HEK293 (cell line): ENCODE measurements around the gene PAK4.
A peak's percentile ranks its signal among the peaks of the same experiment; 100 is the strongest.

Experiments
- CTCF ChIA-PET: fragments of 350-600 bp; formaldehyde crosslinking; extraction: SDS; loops from one replicate; lab custom pipeline; 2021; ENCODE audit warnings: antibody characterized with exemption; lab: Yijun Ruan, JAX
- POLR2A ChIA-PET: fragments of 300-600 bp; formaldehyde crosslinking; extraction: SDS; loops from one replicate; lab custom pipeline; 2020; ENCODE audit warnings: antibody characterized with exemption, inconsistent platforms; lab: Yijun Ruan, JAX
- H3K27ac ChIP-seq: fragments of 200-500 bp; sonication (Bioruptor generic); 2 replicates; pipeline ENCODE4 v1.5.1; 2014; ENCODE audit warnings: low read depth, low read length, control low read depth, inconsistent platforms; ENCODE audit errors: extremely low read depth
- H3K36me3 ChIP-seq, 2 experiments: fragments of 200-500 bp in 1 of 2; sonication (Bioruptor generic) in 1 of 2; 1 replicate in 1 of 2; 2 replicates in 1 of 2; pipeline ENCODE4 v1.5.1; 2014 to 2017; ENCODE audit warnings: inconsistent platforms in 2 of 2, low read length in 2 of 2; ENCODE audit not compliant: control insufficient read depth in 2 of 2, insufficient read depth in 1 of 2
- H3K4me1 ChIP-seq: fragments of 200-500 bp; sonication (Bioruptor generic); 2 replicates; pipeline ENCODE4 v1.5.1; 2014; ENCODE audit warnings: mild to moderate bottlenecking, low read length, inconsistent platforms; ENCODE audit not compliant: control insufficient read depth, insufficient read depth
- H3K4me3 ChIP-seq: 2 replicates; pipeline ENCODE4 v1.5.1; 2011; ENCODE audit warnings: low read depth, mild to moderate bottlenecking, control low read depth, low read length, moderate library complexity
- H3K9me3 ChIP-seq: fragments of 200-500 bp; sonication (Bioruptor generic); 2 replicates; pipeline ENCODE4 v1.5.1; 2014; ENCODE audit warnings: low read depth, low read length, inconsistent platforms; ENCODE audit not compliant: control insufficient read depth, insufficient read depth
- KLF16 ChIP-seq: fragments of 450-650 bp; formaldehyde crosslinking; IDR thresholded peaks from 2 replicates; pipeline ENCODE4 v1.5.1; 2017; ENCODE audit warnings: missing biosample characterization, missing genetic modification characterization
- MEIS1 ChIP-seq: sonication (generic); formaldehyde crosslinking; IDR thresholded peaks from 2 replicates; pipeline ENCODE4 v1.8.1; 2022; ENCODE audit warnings: missing genetic modification reagents, mild to moderate bottlenecking, borderline replicate concordance
- OSR2 ChIP-seq: fragments of 450-650 bp; formaldehyde crosslinking; IDR thresholded peaks from 2 replicates; pipeline ENCODE4 v1.5.1; 2016; ENCODE audit warnings: missing biosample characterization, missing genetic modification characterization
- PRDM1 ChIP-seq: fragments of 450-650 bp; formaldehyde crosslinking; IDR thresholded peaks from 2 replicates; pipeline ENCODE4; 2016; ENCODE audit warnings: missing biosample characterization, missing genetic modification characterization
- REPIN1 ChIP-seq: fragments of 450-650 bp; formaldehyde crosslinking; IDR thresholded peaks from 2 replicates; pipeline ENCODE4 v1.5.1; 2017; ENCODE audit warnings: missing biosample characterization, missing genetic modification characterization, low read depth
- ZFHX2 ChIP-seq: fragments of 450-650 bp; formaldehyde crosslinking; conservative IDR thresholded peaks from 2 replicates; pipeline ENCODE4 v1.5.1; 2016; ENCODE audit warnings: missing biosample characterization, missing genetic modification characterization
- ZFP37 ChIP-seq: fragments of 450-650 bp; formaldehyde crosslinking; IDR thresholded peaks from 2 replicates; pipeline ENCODE4 v1.5.1; 2016; ENCODE audit warnings: missing biosample characterization, missing genetic modification characterization
- ZNF10 ChIP-seq: fragments of 450-650 bp; formaldehyde crosslinking; IDR thresholded peaks from 2 replicates; pipeline ENCODE4 v1.5.1; 2017; ENCODE audit warnings: missing biosample characterization, missing genetic modification characterization
- ZNF140 ChIP-seq: fragments of 450-650 bp; formaldehyde crosslinking; IDR thresholded peaks from 2 replicates; pipeline ENCODE4 v1.5.1; 2016; ENCODE audit warnings: missing biosample characterization, missing genetic modification characterization
- ZNF174 ChIP-seq: fragments of 450-650 bp; formaldehyde crosslinking; IDR thresholded peaks from 2 replicates; pipeline ENCODE4 v1.5.0; 2017; ENCODE audit warnings: missing biosample characterization, mild to moderate bottlenecking, missing genetic modification characterization
- ZNF175 ChIP-seq: fragments of 450-650 bp; formaldehyde crosslinking; IDR thresholded peaks from 2 replicates; pipeline ENCODE4 v1.5.1; 2016; ENCODE audit warnings: missing biosample characterization, missing genetic modification characterization
- ZNF19 ChIP-seq: fragments of 450-650 bp; formaldehyde crosslinking; IDR thresholded peaks from 2 replicates; pipeline ENCODE4; 2016; ENCODE audit warnings: missing biosample characterization, missing genetic modification characterization, low read depth
- ZNF2 ChIP-seq: fragments of 450-650 bp; formaldehyde crosslinking; IDR thresholded peaks from 2 replicates; pipeline ENCODE4 v1.5.1; 2016; ENCODE audit warnings: missing biosample characterization, missing genetic modification characterization
- ZNF221 ChIP-seq: fragments of 450-650 bp; formaldehyde crosslinking; IDR thresholded peaks from 2 replicates; pipeline ENCODE4 v1.5.1; 2017; ENCODE audit warnings: missing biosample characterization, missing genetic modification characterization, borderline replicate concordance
- ZNF274 ChIP-seq, 2 experiments: fragments of 200-500 bp in 1 of 2; fragments of 450-650 bp in 1 of 2; sonication (Bioruptor generic) in 1 of 2; formaldehyde crosslinking in 1 of 2; IDR thresholded peaks; 2 replicates each; pipeline versions ENCODE4 v1.5.1 to v1.6.1; 2014 to 2016; ENCODE audit warnings: borderline replicate concordance in 1 of 2, inconsistent platforms in 1 of 2, low read length in 1 of 2, missing biosample characterization in 1 of 2, missing genetic modification characterization in 1 of 2
- ZNF302 ChIP-seq: fragments of 450-650 bp; formaldehyde crosslinking; IDR thresholded peaks from 2 replicates; pipeline ENCODE4 v1.5.1; 2016; ENCODE audit warnings: missing biosample characterization, missing genetic modification characterization, low read depth
- ZNF350 ChIP-seq: fragments of 450-650 bp; formaldehyde crosslinking; IDR thresholded peaks from 2 replicates; pipeline ENCODE4 v1.5.0; 2017; ENCODE audit warnings: missing biosample characterization, mild to moderate bottlenecking, missing genetic modification characterization
- ZNF354C ChIP-seq: fragments of 450-650 bp; formaldehyde crosslinking; IDR thresholded peaks from 2 replicates; pipeline ENCODE4 v1.5.1; 2016; ENCODE audit warnings: missing biosample characterization, missing genetic modification characterization, low read depth, borderline replicate concordance
- ZNF391 ChIP-seq: fragments of 450-650 bp; formaldehyde crosslinking; IDR thresholded peaks from 2 replicates; pipeline ENCODE4 v1.5.1; 2016; ENCODE audit warnings: low read depth, missing biosample characterization, missing genetic modification characterization, borderline replicate concordance
- ZNF394 ChIP-seq: fragments of 450-650 bp; formaldehyde crosslinking; IDR thresholded peaks from 2 replicates; pipeline ENCODE4 v1.5.1; 2016; ENCODE audit warnings: missing biosample characterization, missing genetic modification characterization, mild to moderate bottlenecking, moderate library complexity, borderline replicate concordance
- ZNF416 ChIP-seq: fragments of 450-650 bp; formaldehyde crosslinking; IDR thresholded peaks from 2 replicates; pipeline ENCODE4 v1.5.1; 2016; ENCODE audit warnings: missing biosample characterization, missing genetic modification characterization
- ZNF560 ChIP-seq: fragments of 450-650 bp; formaldehyde crosslinking; IDR thresholded peaks from 2 replicates; pipeline ENCODE4 v1.5.1; 2017; ENCODE audit warnings: missing biosample characterization, missing genetic modification characterization, borderline replicate concordance
- ZNF701 ChIP-seq: fragments of 450-650 bp; formaldehyde crosslinking; IDR thresholded peaks from 2 replicates; pipeline ENCODE4 v1.5.1; 2016; ENCODE audit warnings: missing biosample characterization, missing genetic modification characterization
- ZNF830 ChIP-seq: fragments of 450-650 bp; IDR thresholded peaks from 2 replicates; pipeline ENCODE4 v1.5.0; 2018; ENCODE audit warnings: missing biosample characterization, missing genetic modification characterization, low read depth, mild to moderate bottlenecking, moderate library complexity
- ZSCAN16 ChIP-seq: fragments of 450-650 bp; formaldehyde crosslinking; IDR thresholded peaks from 2 replicates; pipeline ENCODE4 v1.5.1; 2016; ENCODE audit warnings: missing biosample characterization, missing genetic modification characterization
- ZXDB ChIP-seq: fragments of 450-650 bp; formaldehyde crosslinking; IDR thresholded peaks from 2 replicates; pipeline ENCODE4 v1.5.1; 2016; ENCODE audit warnings: missing biosample characterization, missing genetic modification characterization
- TF ChIP-seq, protein P1 (sequence below): fragments of 450-650 bp; formaldehyde crosslinking; IDR thresholded peaks from 2 replicates; pipeline ENCODE4 v1.5.1; 2017; ENCODE audit warnings: missing biosample characterization, missing genetic modification characterization
- TF ChIP-seq, protein P2 (sequence below): fragments of 450-650 bp; formaldehyde crosslinking; IDR thresholded peaks from 2 replicates; pipeline ENCODE4 v1.5.1; 2017; ENCODE audit warnings: missing biosample characterization, missing genetic modification characterization
- TF ChIP-seq, protein P3 (sequence below): fragments of 450-650 bp; formaldehyde crosslinking; IDR thresholded peaks from 2 replicates; pipeline ENCODE4 v1.5.1; 2016; ENCODE audit warnings: missing biosample characterization, missing genetic modification characterization, low read depth

Gene PAK4

DNA sequence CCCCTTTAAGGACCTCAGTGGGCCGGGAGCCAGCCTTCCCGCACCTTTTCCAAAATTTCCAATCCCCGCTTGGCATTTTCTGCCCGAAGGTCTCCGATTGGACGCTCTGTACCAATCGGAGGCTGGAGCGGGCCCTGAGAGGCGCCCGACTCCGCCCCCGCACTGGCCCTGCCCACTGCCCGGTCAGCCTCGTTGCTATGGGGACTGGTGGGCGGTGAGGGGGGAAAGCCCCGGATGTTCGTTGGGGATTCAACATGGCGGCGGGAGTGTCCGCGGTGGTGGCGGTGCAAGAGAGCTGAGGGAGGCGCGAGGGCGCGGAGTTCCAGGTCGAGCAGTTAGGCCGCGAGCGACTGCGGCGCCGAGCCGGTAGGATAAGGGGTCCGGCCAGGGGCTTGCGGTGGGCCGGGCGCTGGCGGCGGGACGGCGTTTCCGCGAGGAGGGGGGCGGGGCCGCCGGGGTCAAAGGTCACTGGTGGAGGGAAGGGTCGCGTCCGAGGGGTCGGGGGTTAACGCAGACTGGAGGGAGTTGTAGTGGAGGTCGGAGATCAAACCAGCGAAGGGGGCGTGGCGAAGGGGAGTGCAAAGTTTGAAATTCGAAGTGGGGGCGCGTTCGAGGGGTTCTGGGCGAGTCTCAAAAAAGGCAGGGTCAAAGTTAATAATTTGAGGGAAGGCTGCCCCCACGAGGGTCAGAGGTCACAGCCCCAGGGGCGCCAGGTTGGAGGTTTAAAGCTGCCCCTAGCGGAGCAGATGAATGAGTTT, at the start of gene PAK4:
PAK4 (plus strand) TSS at position 233 of the 758 bp plus-strand sequence. CDS start 43,768 bp downstream, outside the sequence.
- no peaks in the 10 kb centered on the region; a peak in 1 of 3 replicates for H3K36me3 ChIP-seq
- peak within 1 kb of the TSS; percentile 67 for H3K4me3 ChIP-seq
- peaks cover 24% of the 10 kb centered on the region for H3K4me1 ChIP-seq
- CTCF ChIA-PET, result interaction anchor here (0.6 to 3.0 kb wide), 6 partner anchors 14 to 377 kb away, joined by 3 to 19 read pairs (median 5); no protein-coding TSS in a partner anchor
- POLR2A ChIA-PET, result interaction anchor here (0.5 to 2.1 kb wide), 9 partner anchors 14 to 777 kb away, joined by 3 to 6 read pairs (median 3); partner anchors contain the start of genes MED29, PAF1, RPS16 and SAMD4B
- H3K27ac ChIP-seq, result peak within 1 kb of the TSS; percentile 88
- no peaks in the 10 kb centered on the region for H3K9me3 ChIP-seq
- TF ChIP-seq ZNF701, result no peak; the same call in 1 of the 2 replicates
- peak; percentile 96 for TF ChIP-seq ZNF2 (tag by site-specific recombination)
- peak; percentile 98 for TF ChIP-seq ZFP37
- no peak for TF ChIP-seq PRDM1 (tag by site-specific recombination)
- peak; percentile 100 for TF ChIP-seq KLF16
- no peak; the same call in 1 of the 2 replicates for TF ChIP-seq ZNF221 (tag by site-specific recombination)
- no peak for TF ChIP-seq ZNF175 (tag by site-specific recombination)
- TF ChIP-seq ZNF350 (tag by site-specific recombination), result no peak
- TF ChIP-seq ZNF560, result no peak
- no peak for TF ChIP-seq ZNF274 (IDR thresholded peaks at IDR 0.05; ENCODE audit: low read length)
- TF ChIP-seq ZNF274 (tag by site-specific recombination; IDR thresholded peaks at IDR 0.05; ENCODE audit: borderline replicate concordance), result no peak
- TF ChIP-seq, protein P1, sequence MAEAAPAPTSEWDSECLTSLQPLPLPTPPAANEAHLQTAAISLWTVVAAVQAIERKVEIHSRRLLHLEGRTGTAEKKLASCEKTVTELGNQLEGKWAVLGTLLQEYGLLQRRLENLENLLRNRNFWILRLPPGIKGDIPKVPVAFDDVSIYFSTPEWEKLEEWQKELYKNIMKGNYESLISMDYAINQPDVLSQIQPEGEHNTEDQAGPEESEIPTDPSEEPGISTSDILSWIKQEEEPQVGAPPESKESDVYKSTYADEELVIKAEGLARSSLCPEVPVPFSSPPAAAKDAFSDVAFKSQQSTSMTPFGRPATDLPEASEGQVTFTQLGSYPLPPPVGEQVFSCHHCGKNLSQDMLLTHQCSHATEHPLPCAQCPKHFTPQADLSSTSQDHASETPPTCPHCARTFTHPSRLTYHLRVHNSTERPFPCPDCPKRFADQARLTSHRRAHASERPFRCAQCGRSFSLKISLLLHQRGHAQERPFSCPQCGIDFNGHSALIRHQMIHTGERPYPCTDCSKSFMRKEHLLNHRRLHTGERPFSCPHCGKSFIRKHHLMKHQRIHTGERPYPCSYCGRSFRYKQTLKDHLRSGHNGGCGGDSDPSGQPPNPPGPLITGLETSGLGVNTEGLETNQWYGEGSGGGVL (tag by site-specific recombination), result peak; percentile 88
- no peak for TF ChIP-seq ZNF19 (tag by site-specific recombination)
- TF ChIP-seq ZXDB (tag by site-specific recombination), result peak; percentile 98
- no peak for TF ChIP-seq ZNF302 (tag by site-specific recombination)
- TF ChIP-seq MEIS1, result no peak
- peak; percentile 93; the same call in 1 of the 2 replicates for TF ChIP-seq REPIN1 (tag by site-specific recombination)
- peak; percentile 76 for TF ChIP-seq ZNF394
- peak; percentile 99 for TF ChIP-seq ZFHX2 (tag by site-specific recombination)
- no peak for TF ChIP-seq ZNF140
- peak; percentile 98; the same call in 1 of the 2 replicates for TF ChIP-seq ZNF391
- TF ChIP-seq ZNF830 (tag by site-specific recombination), result no peak
- no peak for TF ChIP-seq ZNF354C (tag by site-specific recombination)
- peak; percentile 94 for TF ChIP-seq ZNF10 (tag by site-specific recombination)
- TF ChIP-seq, protein P2, sequence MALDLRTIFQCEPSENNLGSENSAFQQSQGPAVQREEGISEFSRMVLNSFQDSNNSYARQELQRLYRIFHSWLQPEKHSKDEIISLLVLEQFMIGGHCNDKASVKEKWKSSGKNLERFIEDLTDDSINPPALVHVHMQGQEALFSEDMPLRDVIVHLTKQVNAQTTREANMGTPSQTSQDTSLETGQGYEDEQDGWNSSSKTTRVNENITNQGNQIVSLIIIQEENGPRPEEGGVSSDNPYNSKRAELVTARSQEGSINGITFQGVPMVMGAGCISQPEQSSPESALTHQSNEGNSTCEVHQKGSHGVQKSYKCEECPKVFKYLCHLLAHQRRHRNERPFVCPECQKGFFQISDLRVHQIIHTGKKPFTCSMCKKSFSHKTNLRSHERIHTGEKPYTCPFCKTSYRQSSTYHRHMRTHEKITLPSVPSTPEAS, result peak; percentile 71; the same call in 1 of the 2 replicates
- TF ChIP-seq ZNF174 (tag by site-specific recombination), result no peak
- TF ChIP-seq, protein P3, sequence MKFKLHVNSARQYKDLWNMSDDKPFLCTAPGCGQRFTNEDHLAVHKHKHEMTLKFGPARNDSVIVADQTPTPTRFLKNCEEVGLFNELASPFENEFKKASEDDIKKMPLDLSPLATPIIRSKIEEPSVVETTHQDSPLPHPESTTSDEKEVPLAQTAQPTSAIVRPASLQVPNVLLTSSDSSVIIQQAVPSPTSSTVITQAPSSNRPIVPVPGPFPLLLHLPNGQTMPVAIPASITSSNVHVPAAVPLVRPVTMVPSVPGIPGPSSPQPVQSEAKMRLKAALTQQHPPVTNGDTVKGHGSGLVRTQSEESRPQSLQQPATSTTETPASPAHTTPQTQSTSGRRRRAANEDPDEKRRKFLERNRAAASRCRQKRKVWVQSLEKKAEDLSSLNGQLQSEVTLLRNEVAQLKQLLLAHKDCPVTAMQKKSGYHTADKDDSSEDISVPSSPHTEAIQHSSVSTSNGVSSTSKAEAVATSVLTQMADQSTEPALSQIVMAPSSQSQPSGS (tag by site-specific recombination), result no peak
- no peak for TF ChIP-seq ZNF416 (tag by site-specific recombination)
- TF ChIP-seq OSR2 (tag by site-specific recombination), result peak; percentile 24; the same call in 1 of the 2 replicates
- peak; percentile 81; the same call in 1 of the 2 replicates for TF ChIP-seq ZSCAN16 (tag by site-specific recombination)
